Right renal cortex interstitium (tissue), 3 donors: ENCODE measurements around the gene SLC25A42. TPM values are rescaled to one million over a fixed set of nuclear protein-coding genes. Genes with fewer than 3 reads are reported as not detected.
A peak's percentile ranks its signal among the peaks of the same experiment; 100 is the strongest.
"Not testable (repeated sequence)": the region's sequence is repeated elsewhere in the genome, so short reads cannot be mapped to it uniquely, and the experiment has no call there.

Experiments
- DNase-seq, 3 donors: peaks; one replicate each; pipeline ENCODE4 v3.0.0-alpha.2; 2013; ENCODE audit warnings: low read depth in 3 of 3, low spot score in 2 of 3
- polyA plus RNA-seq, 3 donors: library from polyadenylated mRNA; unstranded; fragments of 120-200 nt; gene quantifications; one replicate each; pipeline ENCODE4 v1.2.1, GENCODE V29; 2013; ENCODE audit not compliant: insufficient read length in 3 of 3

Gene SLC25A42
- polyA plus RNA-seq, result 10 to 100 TPM; 13.0 to 19.2 (median 16.2) TPM

- peak; percentile 97 to 99 (median 97) for DNase-seq
Observed at GRCh38 chr19:19063183-19064097, at the start of gene SLC25A42. SLC25A42 (plus strand) TSS chr19:19063994; CDS start chr19:19096125, 32,131 bp downstream.

- DNase-seq, result no peak
Observed at GRCh38 chr19:19021115-19021514, 42.7 kb upstream of the SLC25A42 start.

GRCh38 chr19:19022380-19022961 is 41.3 kb upstream of the SLC25A42 start:
- no peak for DNase-seq

GRCh38 chr19:19023376-19023775 is 40.4 kb upstream of the SLC25A42 start:
- DNase-seq, result not testable (repeated sequence)

- DNase-seq, result no peak
Observed at GRCh38 chr19:19025861-19026260, 37.9 kb upstream of the SLC25A42 start.

GRCh38 chr19:19026299-19026971 is 37.4 kb upstream of the SLC25A42 start:
- DNase-seq, result no peak

GRCh38 chr19:19027228-19027627 is 36.6 kb upstream of the SLC25A42 start:
- DNase-seq, result no peak

GRCh38 chr19:19028526-19028925 is 35.3 kb upstream of the SLC25A42 start:
- DNase-seq, result no peak

- no peak for DNase-seq
Observed at GRCh38 chr19:19031891-19032290, 31.9 kb upstream of the SLC25A42 start.

GRCh38 chr19:19032420-19033175 is 31.2 kb upstream of the SLC25A42 start:
- DNase-seq, result peak; percentile 65 to 84 (median 73)

- no peak for DNase-seq
Observed at GRCh38 chr19:19033176-19033425, 30.7 kb upstream of the SLC25A42 start.

GRCh38 chr19:19033426-19034203 is 30.2 kb upstream of the SLC25A42 start, which contains the start of the genes ARMC6 and SUGP2:
ARMC6 (plus strand) TSS chr19:19033603; CDS start chr19:19034210, 607 bp downstream.
SUGP2 (minus strand) TSS chr19:19033517; CDS start chr19:19031071, 2,446 bp downstream.
- DNase-seq, result peak; percentile 81 to 85 (median 82)

- DNase-seq, result no peak
Observed at GRCh38 chr19:19034204-19034624, 29.6 kb upstream of the SLC25A42 start.

- DNase-seq, result no peak
Observed at GRCh38 chr19:19039901-19040300, 23.9 kb upstream of the SLC25A42 start.

- no peak for DNase-seq
Observed at GRCh38 chr19:19040417-19040816, 23.4 kb upstream of the SLC25A42 start.

- DNase-seq, result no peak
Observed at GRCh38 chr19:19042732-19043280, 21.0 kb upstream of the SLC25A42 start.

GRCh38 chr19:19043481-19043880 is 20.3 kb upstream of the SLC25A42 start:
- DNase-seq, result no peak

GRCh38 chr19:19043881-19044280 is 19.9 kb upstream of the SLC25A42 start:
- DNase-seq, result no peak

GRCh38 chr19:19049406-19049805 is 14.4 kb upstream of the SLC25A42 start:
- no peak for DNase-seq

GRCh38 chr19:19050104-19050503 is 13.7 kb upstream of the SLC25A42 start:
- DNase-seq, result no peak
